RWPE2 (cell line): Measurements from ENCODE around the gene ESPL1.
A peak's percentile ranks its signal among the peaks of the same experiment; 100 is the strongest.

ENCODE experiments used
- ATAC-seq: fragments of 200-7000 bp; cut with Tn5 transposase; 3 replicates; pipeline ENCODE4 v1.9.1; 2021; ENCODE audit warnings: low read depth
- DNase-seq: peaks from one replicate; pipeline ENCODE4 v3.0.0-alpha.2; 2020; ENCODE audit warnings: low spot score
- H3K27ac ChIP-seq: fragments of 450-650 bp; 2 replicates; pipeline ENCODE4 v1.5.1; 2017; ENCODE audit warnings: mild to moderate bottlenecking; ENCODE audit not compliant: poor library complexity, severe bottlenecking
- H3K27me3 ChIP-seq: fragments of 250-450 bp; sonication (Bioruptor Pico); 2 replicates; pipeline ENCODE4 v1.5.1; 2021; ENCODE audit warnings: mild to moderate bottlenecking, moderate library complexity; ENCODE audit not compliant: insufficient read depth, poor library complexity, severe bottlenecking
- H3K36me3 ChIP-seq: fragments of 250-450 bp; sonication (Bioruptor Pico); 2 replicates; pipeline ENCODE4 v1.5.1; 2020; ENCODE audit warnings: low read depth, mild to moderate bottlenecking, moderate library complexity
- H3K4me1 ChIP-seq: fragments of 250-450 bp; sonication (Bioruptor Pico); 2 replicates; pipeline ENCODE4 v1.5.1; 2021; ENCODE audit warnings: mild to moderate bottlenecking, moderate library complexity; ENCODE audit not compliant: insufficient read depth, poor library complexity, severe bottlenecking
- H3K4me3 ChIP-seq: fragments of 250-450 bp; sonication (Bioruptor Pico); 2 replicates; pipeline ENCODE4 v1.5.1; 2021; ENCODE audit warnings: mild to moderate bottlenecking, moderate library complexity; ENCODE audit not compliant: severe bottlenecking
- H3K9me3 ChIP-seq: fragments of 250-450 bp; sonication (Bioruptor Pico); 2 replicates; pipeline ENCODE4 v1.5.1; 2021; ENCODE audit warnings: mild to moderate bottlenecking, moderate library complexity; ENCODE audit not compliant: severe bottlenecking
- CTCF ChIP-seq: fragments of 450-650 bp; IDR thresholded peaks from one replicate; pipeline ENCODE4 v1.5.1; 2017; ENCODE audit warnings: mild to moderate bottlenecking, moderate library complexity; ENCODE audit not compliant: poor library complexity, severe bottlenecking

ESPL1 gene

DNA sequence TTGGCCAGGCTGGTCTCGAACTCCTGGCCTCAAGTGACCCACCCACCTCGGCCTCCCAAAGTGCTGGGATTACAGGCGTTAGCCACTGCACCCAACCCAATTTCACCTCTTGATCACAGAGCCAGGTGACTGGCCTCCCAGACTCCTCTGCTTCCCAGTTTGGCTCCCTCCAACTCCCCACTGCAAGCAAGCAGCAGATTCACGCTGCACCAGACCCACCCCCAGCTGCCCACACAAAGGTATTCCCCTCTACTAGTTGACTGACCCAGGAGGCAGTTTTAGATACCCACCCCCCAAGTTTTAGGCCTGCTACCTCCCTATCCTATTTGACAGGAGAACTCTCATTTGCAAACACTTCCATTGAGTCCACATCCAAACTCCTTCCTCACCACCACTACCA lies 41.3 kb upstream of the ESPL1 start:
- Histone ChIP-seq H3K4me3 (no peak overlapping the region), H3K36me3 (peaks cover 7% of the 10 kb centered on the region), H3K9me3 (no peaks in the 10 kb centered on the region), H3K27ac (no peak overlapping the region), H3K4me1 (peaks cover 58% of the 10 kb centered on the region), H3K27me3 (no peaks in the 10 kb centered on the region)
- no peak for TF ChIP-seq CTCF
- DNase-seq (no peak), ATAC-seq (no peak)

DNA sequence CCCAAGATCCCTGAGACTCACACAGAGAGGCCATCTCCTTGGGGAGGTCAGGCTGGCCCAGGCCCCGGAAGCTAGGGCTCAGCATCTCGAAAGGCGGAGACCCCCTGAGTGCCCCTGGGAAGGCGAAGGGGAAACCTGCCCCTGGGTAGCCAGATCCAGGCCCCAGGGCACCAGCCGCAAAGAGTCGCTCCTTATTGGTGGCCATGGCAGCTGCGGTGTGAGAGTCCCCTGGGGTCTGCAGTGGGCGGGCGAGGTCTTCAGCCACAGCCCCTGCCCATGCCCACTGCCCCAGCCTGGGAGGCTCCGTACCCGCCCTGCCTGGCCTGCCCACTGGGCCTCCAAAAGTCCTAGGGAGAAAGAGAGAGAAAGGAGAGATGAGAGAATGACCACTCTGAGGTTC lies 40.8 kb upstream of the ESPL1 start:
- no peak for TF ChIP-seq CTCF
- Histone ChIP-seq H3K36me3 (peaks cover 7% of the 10 kb centered on the region), H3K27ac (no peak overlapping the region), H3K4me3 (no peak overlapping the region), H3K27me3 (no peaks in the 10 kb centered on the region), H3K9me3 (no peaks in the 10 kb centered on the region), H3K4me1 (peaks cover 53% of the 10 kb centered on the region)
- no peak for DNase-seq
- ATAC-seq, result no peak

DNA sequence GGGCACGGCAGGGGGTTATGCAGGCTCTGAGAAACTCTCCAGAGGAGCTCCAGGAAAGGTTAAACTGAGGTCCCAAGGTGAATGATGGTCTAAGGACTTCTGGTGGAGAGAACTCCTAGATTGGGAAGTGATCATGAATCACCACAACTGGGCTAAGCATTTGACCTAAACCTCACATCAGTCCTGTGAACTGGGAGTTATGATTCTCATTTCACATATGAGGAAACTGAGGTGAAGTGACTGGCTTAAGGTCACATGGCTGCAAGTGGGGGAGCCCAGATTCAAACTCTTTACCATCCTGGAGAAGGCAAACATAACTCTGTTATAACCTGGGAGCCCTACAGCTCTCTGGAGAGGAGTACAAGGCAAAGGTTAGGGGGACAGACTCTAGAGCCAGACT lies 40.3 kb upstream of the ESPL1 start:
- H3K4me3 ChIP-seq, result no peak overlapping the region
- no peak for DNase-seq
- H3K27me3 ChIP-seq, result no peaks in the 10 kb centered on the region
- peaks cover 48% of the 10 kb centered on the region for H3K4me1 ChIP-seq
- no peak for TF ChIP-seq CTCF
- no peaks in the 10 kb centered on the region for H3K9me3 ChIP-seq
- peak overlapping the region; percentile 84 for H3K27ac ChIP-seq
- no peak for ATAC-seq
- peaks cover 7% of the 10 kb centered on the region for H3K36me3 ChIP-seq

DNA sequence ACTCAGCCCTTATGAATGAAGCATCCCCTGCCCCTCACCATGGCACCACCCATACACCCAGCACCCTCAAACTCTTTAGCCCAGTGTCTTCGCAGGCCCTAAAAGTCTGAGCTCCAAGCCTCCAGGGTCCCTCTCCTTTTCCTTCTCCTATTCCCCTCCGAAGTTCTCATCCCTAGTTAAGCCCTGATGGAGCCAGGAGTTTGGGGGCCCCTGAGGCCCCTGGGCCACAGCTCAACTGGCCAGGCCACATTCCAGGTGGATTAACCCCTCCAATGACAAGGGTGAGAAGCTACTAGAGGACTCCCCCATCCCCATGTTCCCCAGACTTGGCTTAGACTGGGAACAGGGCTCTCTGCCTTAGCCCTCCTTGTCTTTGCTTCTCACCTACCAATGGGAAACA lies 38.6 kb upstream of the ESPL1 start:
- no peaks in the 10 kb centered on the region for H3K27me3 ChIP-seq
- H3K9me3 ChIP-seq, result no peaks in the 10 kb centered on the region
- ATAC-seq (no peak), DNase-seq (no peak)
- H3K4me3 ChIP-seq, result no peak overlapping the region
- H3K4me1 ChIP-seq, result peaks cover 43% of the 10 kb centered on the region
- no peak for TF ChIP-seq CTCF
- H3K27ac ChIP-seq, result peak overlapping the region; percentile 84
- peaks cover 7% of the 10 kb centered on the region for H3K36me3 ChIP-seq

- no peak for TF ChIP-seq CTCF
- no peak overlapping the region for H3K4me3 ChIP-seq
- no peaks in the 10 kb centered on the region for H3K27me3 ChIP-seq
- peaks cover 7% of the 10 kb centered on the region for H3K36me3 ChIP-seq
- ATAC-seq (peak; percentile 48), DNase-seq (peak; percentile 91)
- peaks cover 34% of the 10 kb centered on the region for H3K4me1 ChIP-seq
- peak overlapping the region; percentile 84 for H3K27ac ChIP-seq
- H3K9me3 ChIP-seq, result no peaks in the 10 kb centered on the region
Observed at GRCh38 chr12:53230108-53230845, 37.8 kb upstream of the ESPL1 start.
